Skeletal muscle tissue (tissue), 4 donors: ENCODE results near the gene C4orf50. TPM values are rescaled to one million over a fixed set of nuclear protein-coding genes. Genes with fewer than 3 reads are reported as not detected.

Experiments
- H3K27ac ChIP-seq: one replicate; pipeline ENCODE4 v1.7.0; 2013; ENCODE audit warnings: mild to moderate bottlenecking, low read depth, low read length, inconsistent platforms
- H3K27me3 ChIP-seq, 3 donors: one replicate each; pipeline ENCODE4 v1.7.0; 2013; ENCODE audit warnings: low read length in 3 of 3; ENCODE audit not compliant: control insufficient read depth in 3 of 3, insufficient read depth in 3 of 3
- H3K36me3 ChIP-seq, 3 donors: one replicate each; pipeline ENCODE4 v1.7.0; 2013; ENCODE audit warnings: low read length in 3 of 3; ENCODE audit not compliant: control insufficient read depth in 3 of 3, insufficient read depth in 3 of 3
- H3K4me1 ChIP-seq, 3 donors: one replicate each; pipeline ENCODE4 v1.7.0; 2013; ENCODE audit warnings: low read length in 3 of 3, mild to moderate bottlenecking in 3 of 3; ENCODE audit not compliant: control insufficient read depth in 3 of 3, insufficient read depth in 3 of 3
- H3K4me3 ChIP-seq, 3 donors: one replicate each; pipeline ENCODE4 v1.7.0; 2013; ENCODE audit warnings: low read length in 3 of 3
- H3K9ac ChIP-seq, 3 donors: one replicate each; pipeline ENCODE4 v1.7.0; 2013; ENCODE audit warnings: low read length in 3 of 3, mild to moderate bottlenecking in 3 of 3, moderate library complexity in 2 of 3, low read depth in 1 of 3
- H3K9me3 ChIP-seq, 3 donors: one replicate each; pipeline ENCODE4 v1.7.0; 2013; ENCODE audit warnings: low read length in 3 of 3; ENCODE audit not compliant: control insufficient read depth in 3 of 3
- total RNA-seq: library from RNA; depleted of rRNA; stranded (reverse); fragments of >200 nt; gene quantifications from one replicate; pipeline ENCODE4 v1.2.3, GENCODE V29; 2014
- donor health status: Osteomylitis.

C4orf50 gene
- total RNA-seq, 1 donor from 2014 or later: not detected

DNA sequence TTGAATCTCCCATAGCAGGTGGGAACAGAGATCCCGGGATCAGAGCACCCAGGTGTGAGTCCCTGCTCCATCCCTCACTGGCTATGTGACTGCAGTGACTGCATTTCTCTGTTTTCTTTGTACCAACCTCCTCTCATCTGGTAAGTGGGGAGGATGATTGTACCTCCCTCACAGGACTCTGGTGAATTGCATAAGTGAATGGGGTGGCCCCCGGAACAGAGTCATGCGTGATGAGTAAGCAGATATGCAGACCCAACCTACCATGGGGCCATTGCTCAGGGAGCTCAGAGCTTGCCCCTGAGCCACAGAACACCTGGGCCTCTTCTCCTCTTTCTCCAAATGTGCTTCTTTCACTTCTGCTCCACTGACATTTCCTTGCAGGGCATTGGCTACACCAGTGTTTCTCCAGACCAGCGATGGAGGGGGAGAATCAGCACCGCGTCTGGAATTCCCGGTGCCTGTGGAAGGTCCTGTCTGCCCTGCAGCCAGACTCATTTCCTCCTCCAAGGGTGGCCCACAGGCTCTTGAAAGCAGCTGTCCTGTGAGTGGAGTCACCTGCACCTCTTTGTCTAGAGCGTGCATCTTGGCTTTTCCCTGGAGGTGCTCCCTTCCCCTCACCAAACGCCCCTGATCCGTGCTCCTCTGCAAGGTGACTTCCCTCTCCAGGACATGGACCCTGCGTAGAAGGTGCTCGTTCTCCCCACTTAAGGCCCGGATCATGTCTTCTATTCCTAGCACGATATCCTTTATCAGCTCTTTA lies 30.0 kb downstream of the C4orf50 start:
- H3K36me3 ChIP-seq: no peaks in the 10 kb centered on the region
- H3K9me3 ChIP-seq: no peaks in the 10 kb centered on the region
- no peak overlapping the region for H3K9ac ChIP-seq
- H3K27me3 ChIP-seq: peaks cover 0 to 21% (median 7%) of the 10 kb centered on the region in 3 donors
- no peaks in the 10 kb centered on the region for H3K4me1 ChIP-seq
- H3K27ac ChIP-seq: no peak overlapping the region
- no peak overlapping the region for H3K4me3 ChIP-seq

DNA sequence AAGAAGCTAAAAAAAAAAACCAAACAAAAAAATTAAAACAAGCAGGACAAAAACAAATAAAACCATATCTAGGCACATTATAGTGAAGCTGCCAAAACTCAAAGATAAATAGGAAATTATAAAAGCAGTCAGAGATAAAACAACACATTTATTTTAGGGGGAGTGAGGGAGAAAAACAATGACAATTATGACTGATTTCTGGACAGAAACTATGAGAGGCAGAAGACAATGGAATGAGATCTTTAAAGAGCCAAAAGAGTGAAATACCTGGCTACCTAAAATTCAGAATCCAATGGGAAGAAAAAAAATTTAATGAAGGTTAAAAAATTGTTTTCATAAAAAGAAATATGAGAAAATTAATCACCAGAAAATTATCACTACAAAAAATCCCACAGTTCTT lies 33.4 kb downstream of the C4orf50 start:
- H3K4me3 ChIP-seq: no peak overlapping the region
- H3K27me3 ChIP-seq: peaks cover 0 to 25% (median 7%) of the 10 kb centered on the region in 3 donors
- no peaks in the 10 kb centered on the region for H3K36me3 ChIP-seq
- H3K27ac ChIP-seq: no peak overlapping the region
- H3K9ac ChIP-seq: no peak overlapping the region
- H3K9me3 ChIP-seq: no peaks in the 10 kb centered on the region
- H3K4me1 ChIP-seq: no peaks in the 10 kb centered on the region

DNA sequence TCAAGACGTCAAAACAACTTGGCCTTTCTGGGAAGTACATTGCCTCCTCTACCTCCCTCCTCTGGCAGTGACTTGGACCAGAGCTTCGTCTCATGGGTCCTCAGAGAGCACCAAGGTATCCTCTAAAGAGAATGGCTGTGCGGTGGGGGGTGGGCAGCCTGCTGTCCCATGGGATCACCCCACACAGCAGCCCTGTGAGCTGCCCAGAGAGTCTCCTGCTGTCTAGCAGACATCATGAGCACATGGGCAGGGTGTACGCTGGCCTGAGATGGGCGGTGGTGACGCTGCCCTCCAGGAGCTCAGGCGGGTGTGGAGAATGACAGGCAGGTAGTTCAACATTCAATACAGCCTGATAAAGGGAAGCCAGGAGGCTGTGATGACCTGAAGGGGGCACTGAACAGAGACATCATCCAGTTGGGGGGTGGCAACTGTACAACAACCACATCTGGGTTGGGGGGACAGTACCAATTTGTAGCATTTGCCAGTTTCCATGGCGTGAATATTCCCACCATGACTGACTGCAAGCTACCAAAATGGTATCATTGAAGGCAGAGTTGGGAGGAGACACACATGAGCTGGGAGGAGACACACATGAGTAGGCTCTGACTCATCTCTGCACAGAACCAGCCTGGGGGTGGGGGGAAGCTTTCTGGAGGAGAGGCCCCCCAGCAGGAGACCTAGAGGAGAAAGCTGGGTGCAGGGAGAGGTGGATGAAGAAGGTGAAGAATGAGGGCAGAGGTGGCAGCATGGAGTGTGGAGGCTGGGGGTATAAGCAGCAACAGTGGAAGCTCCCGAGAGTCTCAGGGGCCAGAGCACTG lies 35.9 kb downstream of the C4orf50 start:
- Histone ChIP-seq H3K9ac (no peak overlapping the region), H3K36me3 (no peaks in the 10 kb centered on the region), H3K4me1 (no peaks in the 10 kb centered on the region), H3K27ac (no peak overlapping the region), H3K27me3 (peaks cover 0 to 18% (median 9%) of the 10 kb centered on the region in 3 donors), H3K4me3 (no peak overlapping the region), H3K9me3 (no peaks in the 10 kb centered on the region)

DNA sequence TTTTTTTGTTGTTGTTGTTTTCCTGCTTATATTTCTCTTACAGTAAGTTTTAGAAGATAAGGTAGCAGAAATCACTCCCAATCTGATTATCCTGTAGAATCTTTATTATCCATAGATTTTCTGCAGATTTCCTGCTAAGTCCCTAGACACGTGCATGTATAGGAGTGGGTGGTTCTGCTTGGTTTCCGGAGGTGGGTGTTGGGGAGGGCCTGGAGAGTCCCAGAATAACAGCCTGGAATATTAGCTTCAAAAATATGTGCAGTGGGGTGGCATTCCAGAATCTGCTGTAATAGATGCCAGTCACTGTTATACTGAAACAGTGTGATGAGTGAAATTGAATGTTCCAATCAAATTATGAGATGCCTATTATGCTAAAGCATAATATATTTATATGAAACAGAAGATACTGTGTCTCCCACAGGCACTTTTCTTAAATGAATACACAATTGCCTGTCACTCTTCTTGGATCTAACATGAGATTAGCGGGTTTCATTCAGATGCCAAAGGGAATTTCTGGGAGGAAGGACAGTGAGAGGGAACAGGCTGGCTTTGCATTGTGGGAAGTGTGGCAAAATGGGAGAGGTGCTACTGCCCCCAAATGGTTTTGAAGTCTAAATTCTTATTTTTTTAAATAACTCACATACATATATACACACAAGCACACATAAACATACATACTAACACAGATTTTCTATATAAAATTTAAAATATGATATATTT lies 37.6 kb downstream of the C4orf50 start:
- peaks cover 0 to 24% (median 12%) of the 10 kb centered on the region in 3 donors for H3K27me3 ChIP-seq
- H3K4me3 ChIP-seq: no peak overlapping the region
- no peak overlapping the region for H3K9ac ChIP-seq
- H3K9me3 ChIP-seq: no peaks in the 10 kb centered on the region
- H3K36me3 ChIP-seq: no peaks in the 10 kb centered on the region
- H3K27ac ChIP-seq: no peak overlapping the region
- no peaks in the 10 kb centered on the region for H3K4me1 ChIP-seq

DNA sequence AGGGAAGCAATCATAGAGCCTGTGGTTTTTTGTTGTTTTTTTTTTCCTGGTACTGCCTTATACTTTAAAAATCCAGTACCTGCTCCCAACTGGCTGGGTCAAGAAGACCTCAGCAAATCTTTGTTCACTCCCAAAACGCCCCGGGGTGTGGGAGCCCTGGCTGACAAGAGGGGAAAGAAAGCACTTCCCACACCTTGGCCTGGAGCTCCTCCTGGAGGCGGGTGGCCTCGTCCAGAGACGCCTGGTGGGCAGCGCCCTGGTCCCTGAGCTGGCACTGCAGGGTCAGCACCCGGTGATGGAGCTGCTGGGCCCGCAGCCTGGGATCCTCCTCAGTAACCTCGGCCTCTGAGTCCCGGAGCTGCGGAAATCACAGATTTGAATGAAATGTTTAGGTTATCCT lies 38.2 kb downstream of the C4orf50 start:
- H3K4me1 ChIP-seq: no peaks in the 10 kb centered on the region
- no peaks in the 10 kb centered on the region for H3K9me3 ChIP-seq
- H3K36me3 ChIP-seq: no peaks in the 10 kb centered on the region
- peaks cover 0 to 30% (median 15%) of the 10 kb centered on the region in 3 donors for H3K27me3 ChIP-seq
- H3K4me3 ChIP-seq: no peak overlapping the region
- H3K27ac ChIP-seq: no peak overlapping the region
- no peak overlapping the region for H3K9ac ChIP-seq

DNA sequence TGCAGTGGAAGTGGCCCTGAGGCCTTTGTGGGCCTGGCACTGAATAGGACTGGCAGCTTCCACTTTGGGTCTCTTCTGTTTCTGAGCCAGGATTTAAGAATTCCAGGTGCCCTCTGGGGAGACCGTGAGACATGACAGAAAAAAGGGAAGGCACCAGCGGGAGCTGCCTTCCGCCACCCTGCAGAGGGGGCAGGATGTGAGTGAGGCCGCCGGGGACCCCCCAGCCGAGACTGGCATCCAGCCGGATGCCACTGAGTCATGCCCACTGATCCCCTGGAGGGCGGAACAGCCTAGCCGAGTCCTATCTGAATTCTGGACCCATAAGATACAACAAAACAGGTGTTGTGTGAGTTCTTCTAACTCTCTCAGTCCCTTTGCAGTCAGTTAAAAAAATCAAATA lies 41.3 kb downstream of the C4orf50 start:
- no peak overlapping the region for H3K9ac ChIP-seq
- H3K27me3 ChIP-seq: peaks cover 0 to 48% (median 20%) of the 10 kb centered on the region in 3 donors
- H3K9me3 ChIP-seq: no peaks in the 10 kb centered on the region
- H3K4me1 ChIP-seq: no peaks in the 10 kb centered on the region
- H3K36me3 ChIP-seq: no peaks in the 10 kb centered on the region
- H3K4me3 ChIP-seq: no peak overlapping the region
- H3K27ac ChIP-seq: no peak overlapping the region

DNA sequence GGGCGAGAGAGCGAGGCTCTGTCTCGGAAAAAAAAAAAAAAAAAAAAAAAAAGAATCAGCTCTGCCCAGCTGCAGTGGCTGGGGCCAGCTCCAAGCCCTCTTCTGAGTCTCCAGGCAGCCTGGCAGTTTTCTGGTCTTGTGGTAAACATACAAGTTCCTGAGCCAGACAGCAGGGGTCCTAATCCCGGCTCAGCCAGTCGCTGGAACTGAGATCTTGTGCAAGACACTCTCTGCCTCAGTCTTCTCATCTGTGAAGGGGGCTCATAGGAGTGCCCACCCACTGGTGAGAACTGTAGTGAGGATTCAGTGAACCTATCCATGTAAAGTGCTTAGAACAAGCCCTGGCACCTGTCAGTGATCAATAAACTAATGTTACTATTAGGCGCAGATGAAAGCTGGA lies 41.8 kb downstream of the C4orf50 start:
- Histone ChIP-seq H3K9me3 (no peaks in the 10 kb centered on the region), H3K36me3 (no peaks in the 10 kb centered on the region), H3K27ac (no peak overlapping the region), H3K4me1 (no peaks in the 10 kb centered on the region), H3K9ac (no peak overlapping the region), H3K27me3 (peaks cover 0 to 48% (median 20%) of the 10 kb centered on the region in 3 donors), H3K4me3 (no peak overlapping the region)

DNA sequence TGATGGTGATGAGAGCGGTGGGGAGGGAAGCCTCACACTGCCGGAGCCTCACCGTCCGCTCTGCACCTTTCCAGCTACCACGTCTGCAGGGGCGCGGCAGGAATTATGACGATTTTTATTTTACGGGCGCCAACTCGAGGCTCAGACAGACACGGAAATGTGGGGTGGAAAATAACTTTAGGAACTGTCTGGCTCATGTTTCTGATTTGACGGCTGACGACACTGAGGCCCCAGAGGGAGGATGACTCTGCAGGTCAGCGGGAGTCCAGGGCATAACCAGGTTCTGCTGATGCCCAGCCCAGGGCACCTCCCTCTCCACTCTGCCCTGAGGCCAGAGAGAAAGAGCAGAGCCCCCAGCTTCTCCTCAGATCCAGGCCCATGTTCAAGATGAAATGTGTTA lies 43.9 kb downstream of the C4orf50 start:
- no peak overlapping the region for H3K27ac ChIP-seq
- H3K4me1 ChIP-seq: no peaks in the 10 kb centered on the region
- H3K9me3 ChIP-seq: no peaks in the 10 kb centered on the region
- H3K27me3 ChIP-seq: peaks cover 6 to 59% (median 26%) of the 10 kb centered on the region in 3 donors
- no peaks in the 10 kb centered on the region for H3K36me3 ChIP-seq
- no peak overlapping the region for H3K4me3 ChIP-seq
- H3K9ac ChIP-seq: no peak overlapping the region

DNA sequence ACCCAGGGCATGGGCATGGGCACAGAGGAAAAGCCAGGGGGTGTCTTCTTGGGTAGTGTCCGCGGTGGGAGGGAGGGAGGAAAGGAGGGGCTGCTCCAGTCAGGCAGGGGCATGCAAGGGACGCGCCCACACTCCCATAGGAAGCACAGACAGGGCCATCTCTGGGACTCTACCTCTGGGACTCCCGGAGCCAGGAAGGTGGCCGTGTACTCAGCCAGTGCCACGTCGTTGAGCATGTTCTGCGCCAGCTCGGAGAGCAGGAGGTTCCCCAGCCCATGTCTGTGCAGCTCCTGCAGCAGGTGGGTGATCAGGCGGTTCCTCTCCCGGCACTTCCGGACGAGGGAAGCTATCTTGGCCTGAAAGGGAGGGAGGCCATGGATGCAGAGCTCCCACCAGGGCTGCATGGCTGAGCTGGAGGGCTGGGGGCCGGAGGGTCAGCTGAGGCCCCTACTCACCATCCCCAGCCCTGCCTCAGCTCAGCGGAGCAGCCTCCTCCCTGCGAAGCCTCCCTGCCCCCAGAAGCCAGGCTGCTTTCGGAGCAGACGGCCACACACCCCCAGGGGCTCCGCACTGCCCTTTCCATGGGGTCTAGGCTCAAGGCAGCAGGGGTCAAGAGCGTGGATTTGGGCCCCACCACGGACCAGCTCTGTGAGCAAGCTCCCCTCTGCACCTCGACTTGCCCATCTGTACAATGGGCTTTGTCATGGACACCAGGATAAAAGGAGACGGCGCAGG lies 44.6 kb downstream of the C4orf50 start:
- H3K36me3 ChIP-seq: no peaks in the 10 kb centered on the region
- H3K9me3 ChIP-seq: no peaks in the 10 kb centered on the region
- H3K27me3 ChIP-seq: peaks cover 6 to 60% (median 26%) of the 10 kb centered on the region in 3 donors
- no peak overlapping the region for H3K9ac ChIP-seq
- H3K4me3 ChIP-seq: no peak overlapping the region
- H3K4me1 ChIP-seq: no peaks in the 10 kb centered on the region
- H3K27ac ChIP-seq: no peak overlapping the region
